GM21825 (cell line): ENCODE results near the gene WDR31.
"Not testable (repeated sequence)": the region's sequence is repeated elsewhere in the genome, so short reads cannot be mapped to it uniquely, and the experiment has no call there.

Source experiments
- ATAC-seq: cut with Tn5 transposase; IDR thresholded peaks from one replicate; pipeline ENCODE4 v1.9.1; 2021; ENCODE audit warnings: mild to moderate bottlenecking, moderate library complexity; ENCODE audit not compliant: unreplicated experiment

WDR31 gene

GRCh38 chr9:113298924-113299770 is 40.9 kb downstream of the WDR31 start:
- ATAC-seq = no peak

GRCh38 chr9:113298311-113298710 is 41.8 kb downstream of the WDR31 start:
- ATAC-seq = no peak

GRCh38 chr9:113296796-113297558 is 43.1 kb downstream of the WDR31 start:
- ATAC-seq = no peak

GRCh38 chr9:113296247-113296646 is 43.8 kb downstream of the WDR31 start:
- ATAC-seq = not testable (repeated sequence)

GRCh38 chr9:113293285-113293878 is 46.7 kb downstream of the WDR31 start:
- no peak for ATAC-seq

- no peak for ATAC-seq
Measured at GRCh38 chr9:113290052-113290607, 49.9 kb downstream of the WDR31 start.

- ATAC-seq = no peak
Measured at GRCh38 chr9:113289091-113289490, 51.0 kb downstream of the WDR31 start.

GRCh38 chr9:113281356-113281755 is 58.7 kb downstream of the WDR31 start:
- ATAC-seq = no peak

GRCh38 chr9:113278840-113279239 is 61.2 kb downstream of the WDR31 start:
- ATAC-seq = no peak

- ATAC-seq = peak; percentile 97
Measured at GRCh38 chr9:113275157-113276131, 64.6 kb downstream of the WDR31 start, which contains the start of the genes CDC26 and PRPF4. Gene CDC26 (minus strand): TSS chr9:113275572. CDS start chr9:113272507, 3,065 bp downstream. Gene PRPF4 (plus strand): TSS chr9:113275658. CDS start chr9:113275744, 86 bp downstream.

GRCh38 chr9:113274474-113275156 is 65.5 kb downstream of the WDR31 start:
- no peak for ATAC-seq

GRCh38 chr9:113269871-113270270 is 70.2 kb downstream of the WDR31 start:
- ATAC-seq = no peak

GRCh38 chr9:113269355-113269754 is 70.7 kb downstream of the WDR31 start:
- ATAC-seq = no peak

- no peak for ATAC-seq
Measured at GRCh38 chr9:113267911-113268566, 72.0 kb downstream of the WDR31 start.

GRCh38 chr9:113266174-113266573 is 73.9 kb downstream of the WDR31 start:
- no peak for ATAC-seq
